Bladder microvascular endothelial cell (primary cell): Measurements from ENCODE around the gene FEZF2. TPM values are rescaled to one million over a fixed set of nuclear protein-coding genes. Genes with fewer than 3 reads are reported as not detected.

Experiments
- total RNA-seq: library from RNA; depleted of rRNA; stranded (reverse); fragments of >200 nt; gene quantifications from 2 replicates; pipeline ENCODE4 v1.2.3, GENCODE V29; 2014

Gene FEZF2
- total RNA-seq = not detected in 2 replicates

GRCh38 chr3:62373215-62373614 lies at the start of gene FEZF2:
Gene FEZF2 (minus strand): TSS chr3:62373550. CDS start chr3:62372868, 682 bp downstream.

